H1 (cell line): ENCODE measurements around the gene SARNP. TPM values are rescaled to one million over a fixed set of nuclear protein-coding genes. Genes with fewer than 3 reads are reported as not detected.

Experiments used
- CREB1 ChIP-seq: IDR thresholded peaks from 2 replicates; pipeline ENCODE4 v1.6.1; 2012; ENCODE audit warnings: inconsistent platforms
- CTBP2 ChIP-seq: IDR thresholded peaks from 2 replicates; pipeline ENCODE4 v1.7.0; 2011; ENCODE audit warnings: borderline replicate concordance, mild to moderate bottlenecking, moderate library complexity, mixed read lengths, low read length; ENCODE audit not compliant: insufficient read depth, insufficient read length
- MAX ChIP-seq: IDR thresholded peaks from 2 replicates; pipeline ENCODE4 v1.6.1; 2012; ENCODE audit warnings: inconsistent platforms
- SP4 ChIP-seq: IDR thresholded peaks from 2 replicates; pipeline ENCODE4 v1.6.1; 2012; ENCODE audit warnings: low read length, inconsistent platforms
- YY1 ChIP-seq: IDR thresholded peaks from 2 replicates; pipeline ENCODE4 v1.6.1; 2011; ENCODE audit warnings: low read depth, mild to moderate bottlenecking, low read length
- polyA plus RNA-seq, 7 experiments: library from polyadenylated mRNA; depleted of rRNA in 3 of 7; stranded (reverse) in 5 of 7; unstranded in 2 of 7; fragments of >200 nt in 5 of 7; fragments of 200-250 nt in 2 of 7; gene quantifications; 1 replicate in 5 of 7; 2 replicates in 1 of 7; 4 replicates in 1 of 7; pipeline versions ENCODE4 v1.2.1 to v1.2.3, GENCODE V29; 2011 to 2013; ENCODE audit warnings: missing spikeins in 2 of 7, mixed read lengths in 2 of 7
- total RNA-seq: library from RNA; stranded (reverse); fragmentation: NEBNext Ultra II Directional; extraction: Animal tissue kit (Norgen Biotek cat#: 25700); gene quantifications from 2 replicates; pipeline ENCODE4 v1.2.1, GENCODE V29; 2021

The SARNP gene
- total and polyA plus RNA-seq, 2 of the 8 experiments (the other 6 are each of a cell fraction or from before 2014, with no cell fraction given), result 114 to 226 TPM

- no peak for TF ChIP-seq SP4
- no peak for TF ChIP-seq CTBP2
- no peak for TF ChIP-seq MAX
- TF ChIP-seq YY1, result no peak
- TF ChIP-seq CREB1, result no peak
These were observed 1.4 kb upstream of the SARNP start (continued) for GRCh38 chr12:55818886-55819285.
